Muscle layer of duodenum (tissue), 2 donors: ENCODE measurements around the gene LITAF.
"Not testable (repeated sequence)": the region's sequence is repeated elsewhere in the genome, so short reads cannot be mapped to it uniquely, and the experiment has no call there.

Experiments
- H3K27ac ChIP-seq: one replicate; pipeline ENCODE4 v1.7.0; 2013; ENCODE audit warnings: mild to moderate bottlenecking, low read length
- H3K27me3 ChIP-seq: one replicate; pipeline ENCODE4 v1.7.0; 2013; ENCODE audit warnings: low read depth, mild to moderate bottlenecking, control low read depth, low read length
- H3K36me3 ChIP-seq, 2 donors: one replicate each; pipeline ENCODE4 v1.7.0; 2013; ENCODE audit warnings: low read length in 2 of 2, control low read depth in 1 of 2, mild to moderate bottlenecking in 1 of 2; ENCODE audit not compliant: insufficient read depth in 2 of 2, control insufficient read depth in 1 of 2
- H3K4me1 ChIP-seq, 2 donors: one replicate each; pipeline ENCODE4 v1.7.0; 2013; ENCODE audit warnings: low read length in 2 of 2, mild to moderate bottlenecking in 2 of 2, control low read depth in 1 of 2, moderate library complexity in 1 of 2; ENCODE audit not compliant: insufficient read depth in 2 of 2, control insufficient read depth in 1 of 2
- H3K4me3 ChIP-seq, 2 donors: one replicate each; pipeline ENCODE4 v1.7.0; 2013; ENCODE audit warnings: low read length in 2 of 2, low read depth in 1 of 2, mild to moderate bottlenecking in 1 of 2
- H3K9me3 ChIP-seq, 2 donors: one replicate each; pipeline ENCODE4 v1.7.0; 2013; ENCODE audit warnings: low read length in 2 of 2, control low read depth in 1 of 2, mild to moderate bottlenecking in 1 of 2; ENCODE audit not compliant: control insufficient read depth in 1 of 2
- donor health status: healthy.

The LITAF gene

DNA sequence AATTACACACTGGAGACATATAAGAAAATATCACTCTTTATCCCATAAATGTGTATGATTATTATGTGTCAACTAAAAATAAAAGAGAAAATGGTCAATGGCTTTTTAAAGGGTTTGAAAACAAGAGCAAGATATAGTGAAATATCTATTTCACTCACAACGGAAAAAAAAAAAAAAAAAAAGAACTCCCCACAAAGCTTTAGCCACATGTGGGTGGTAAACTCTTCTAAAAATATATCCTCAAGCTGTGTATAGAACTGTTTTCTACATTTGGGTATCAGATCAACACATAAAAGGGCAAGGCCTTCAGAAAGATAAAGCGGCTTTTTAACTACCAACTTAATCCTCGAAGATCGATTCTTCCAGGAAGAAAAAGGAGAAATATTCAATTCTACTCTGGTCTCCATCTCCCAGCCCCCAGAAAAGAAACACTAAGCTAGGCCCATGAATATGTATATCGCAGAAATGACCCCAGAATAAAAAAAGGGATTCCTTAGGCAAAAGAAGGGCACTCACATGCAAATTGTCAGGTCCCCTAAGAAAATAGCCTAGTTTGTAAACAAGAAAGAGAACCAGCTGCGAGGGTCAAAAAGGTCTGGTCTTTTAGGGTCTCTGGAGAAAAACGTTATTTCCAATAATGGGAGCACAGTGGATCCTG, 4.4 kb downstream of the LITAF start:
- no peaks in the 10 kb centered on the region for H3K27me3 ChIP-seq
- H3K27ac ChIP-seq: peak overlapping the region; percentile 35
- no peaks in the 10 kb centered on the region for H3K36me3 ChIP-seq
- no peaks in the 10 kb centered on the region for H3K9me3 ChIP-seq
- peaks cover 0 to 9% of the 10 kb centered on the region in 2 donors for H3K4me1 ChIP-seq
- H3K4me3 ChIP-seq: peak overlapping the region; percentile 8 to 84

DNA sequence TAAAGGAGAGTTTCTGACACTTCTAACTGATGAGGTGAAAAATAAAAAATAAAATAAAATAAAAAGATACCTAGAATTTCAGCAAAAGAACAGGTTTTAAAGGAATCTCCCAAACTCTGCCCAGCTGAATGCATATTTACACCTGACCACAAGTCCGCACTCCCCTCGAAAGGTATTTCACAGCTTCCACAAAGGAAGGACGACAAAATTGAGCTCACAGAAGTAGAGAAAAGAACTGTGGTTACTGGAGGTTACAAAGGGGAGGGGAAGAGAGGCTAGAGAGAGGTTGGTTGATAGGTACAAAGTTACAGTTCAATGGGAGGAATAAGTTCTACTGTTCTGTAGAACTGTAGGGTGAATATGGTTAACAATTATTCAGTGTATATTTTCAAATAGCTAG, 5.0 kb downstream of the LITAF start:
- H3K4me3 ChIP-seq: no peak overlapping the region
- no peaks in the 10 kb centered on the region for H3K27me3 ChIP-seq
- no peaks in the 10 kb centered on the region for H3K9me3 ChIP-seq
- peak overlapping the region; percentile 35 for H3K27ac ChIP-seq
- H3K4me1 ChIP-seq: peaks cover 0 to 14% of the 10 kb centered on the region in 2 donors
- no peaks in the 10 kb centered on the region for H3K36me3 ChIP-seq

DNA sequence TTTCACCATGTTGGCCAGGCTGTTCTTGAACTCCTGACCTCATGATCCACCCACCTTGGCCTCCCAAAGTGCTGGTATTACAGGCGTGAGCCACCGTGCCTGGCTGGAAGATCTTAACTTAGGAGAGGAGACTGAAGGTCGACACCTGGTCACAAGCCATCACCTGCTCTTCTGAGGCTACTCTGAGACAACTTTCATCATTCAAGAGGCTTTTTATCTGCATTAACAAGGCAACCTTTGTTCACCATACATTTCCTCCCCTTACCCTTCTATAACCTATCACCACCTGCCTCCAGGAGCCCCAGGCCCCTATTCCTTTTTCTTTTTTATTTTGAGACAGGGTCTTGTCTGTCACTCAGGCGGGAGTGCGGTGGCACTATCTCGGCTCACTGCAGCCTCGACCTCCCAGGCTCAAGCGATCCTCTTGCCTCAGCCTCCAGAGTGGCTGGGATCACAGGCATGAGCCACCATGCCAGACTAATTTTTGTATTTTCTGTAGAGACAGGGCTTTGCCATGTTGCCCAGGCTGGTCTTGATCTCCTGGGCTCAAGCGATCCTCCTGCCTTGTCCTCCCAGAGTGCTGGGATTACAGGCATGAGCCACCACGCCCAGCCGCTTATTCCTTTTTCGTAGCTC, 6.2 kb downstream of the LITAF start:
- Histone ChIP-seq H3K4me3 (no peak overlapping the region), H3K27me3 (no peaks in the 10 kb centered on the region), H3K9me3 (no peaks in the 10 kb centered on the region), H3K27ac (no peak overlapping the region), H3K4me1 (peaks cover 0 to 13% of the 10 kb centered on the region in 2 donors), H3K36me3 (no peaks in the 10 kb centered on the region)

DNA sequence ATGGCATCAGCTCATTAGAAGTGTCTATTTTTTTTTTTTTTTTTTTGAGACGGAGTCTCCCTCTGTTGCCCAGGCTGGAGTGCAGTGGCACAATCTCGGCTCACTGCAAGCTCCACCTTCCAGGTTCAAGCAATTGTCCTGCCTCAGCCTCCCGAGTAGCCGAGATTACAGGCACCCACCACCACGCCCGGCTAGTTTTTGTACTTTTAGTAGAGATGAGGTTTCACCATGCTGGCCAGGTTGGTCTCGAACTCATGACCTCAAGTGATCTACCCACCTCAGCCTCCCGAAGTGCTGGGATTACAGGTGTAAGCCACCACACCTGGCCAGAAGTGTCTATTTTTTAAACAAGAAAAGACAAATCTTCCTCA, 9.4 kb downstream of the LITAF start:
- not testable (repeated sequence) for H3K27ac ChIP-seq, H3K4me3 ChIP-seq, H3K9me3 ChIP-seq, H3K36me3 ChIP-seq, H3K27me3 ChIP-seq
- peaks cover 0 to 25% of the 10 kb centered on the region in 2 donors for H3K4me1 ChIP-seq

DNA sequence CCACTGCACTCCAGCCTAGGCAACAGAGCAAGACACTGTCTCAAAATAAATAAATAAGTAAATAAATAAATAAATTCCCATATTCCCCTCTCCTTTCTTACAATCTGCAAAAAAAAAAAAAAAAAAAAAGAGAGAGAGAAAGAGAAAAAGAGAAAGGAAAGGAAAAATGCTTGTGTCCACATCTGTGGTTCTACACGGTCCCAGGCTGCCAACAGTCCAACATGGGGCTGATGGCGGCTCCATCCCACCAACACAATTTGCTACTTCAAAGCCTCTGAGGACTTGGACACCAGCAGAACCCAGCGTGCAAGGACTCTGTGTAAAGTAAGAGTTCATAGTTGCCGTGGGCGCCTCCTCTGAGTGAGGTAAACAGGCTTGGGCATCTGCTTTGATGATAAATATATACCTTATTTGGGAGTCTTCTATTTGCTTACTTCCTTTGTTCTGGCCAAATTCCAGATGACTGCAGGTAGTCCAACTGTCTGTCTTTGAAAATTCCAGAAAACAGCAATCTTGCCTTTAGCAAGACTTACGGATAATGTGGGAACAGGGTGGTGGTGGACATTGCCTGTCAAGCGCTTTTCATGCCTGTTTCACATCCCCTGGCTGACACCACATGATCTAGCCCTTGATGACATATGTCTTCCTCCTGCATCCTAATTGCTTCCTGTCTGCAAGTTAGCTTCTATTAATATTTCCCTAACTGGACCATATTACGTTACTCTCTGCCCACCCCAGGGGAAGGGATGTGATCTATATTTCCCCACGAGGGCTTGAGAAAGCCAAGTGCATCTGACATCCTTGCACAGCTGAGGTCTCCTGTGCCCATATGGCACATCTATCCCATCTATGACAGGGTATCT, 10.1 kb downstream of the LITAF start:
- Histone ChIP-seq H3K36me3 (no peaks in the 10 kb centered on the region), H3K27me3 (no peaks in the 10 kb centered on the region), H3K4me3 (no peak overlapping the region), H3K4me1 (peaks cover 0 to 31% of the 10 kb centered on the region in 2 donors), H3K9me3 (no peaks in the 10 kb centered on the region), H3K27ac (no peak overlapping the region)

DNA sequence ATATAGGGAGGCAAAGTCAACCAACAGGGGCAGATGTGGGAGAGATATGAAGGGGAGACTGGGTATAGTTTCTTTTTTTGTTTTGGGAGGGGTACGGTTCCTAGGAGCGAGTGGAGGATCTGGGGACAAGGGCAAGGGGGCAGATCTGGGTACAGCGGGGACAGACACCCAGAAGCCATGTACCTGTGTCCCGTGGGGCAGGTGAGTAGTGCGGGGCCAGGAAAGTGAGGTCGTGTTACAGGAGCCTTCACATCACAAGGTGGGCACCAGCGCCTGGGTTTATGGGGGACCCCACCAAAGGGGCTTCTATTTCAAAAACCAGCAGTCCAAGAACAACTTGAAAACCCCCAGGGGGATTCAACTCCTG, 11.5 kb downstream of the LITAF start:
- Histone ChIP-seq H3K4me1 (peaks cover 0 to 33% of the 10 kb centered on the region in 2 donors), H3K27me3 (no peaks in the 10 kb centered on the region), H3K27ac (no peak overlapping the region), H3K36me3 (no peaks in the 10 kb centered on the region), H3K9me3 (no peaks in the 10 kb centered on the region), H3K4me3 (no peak overlapping the region)

DNA sequence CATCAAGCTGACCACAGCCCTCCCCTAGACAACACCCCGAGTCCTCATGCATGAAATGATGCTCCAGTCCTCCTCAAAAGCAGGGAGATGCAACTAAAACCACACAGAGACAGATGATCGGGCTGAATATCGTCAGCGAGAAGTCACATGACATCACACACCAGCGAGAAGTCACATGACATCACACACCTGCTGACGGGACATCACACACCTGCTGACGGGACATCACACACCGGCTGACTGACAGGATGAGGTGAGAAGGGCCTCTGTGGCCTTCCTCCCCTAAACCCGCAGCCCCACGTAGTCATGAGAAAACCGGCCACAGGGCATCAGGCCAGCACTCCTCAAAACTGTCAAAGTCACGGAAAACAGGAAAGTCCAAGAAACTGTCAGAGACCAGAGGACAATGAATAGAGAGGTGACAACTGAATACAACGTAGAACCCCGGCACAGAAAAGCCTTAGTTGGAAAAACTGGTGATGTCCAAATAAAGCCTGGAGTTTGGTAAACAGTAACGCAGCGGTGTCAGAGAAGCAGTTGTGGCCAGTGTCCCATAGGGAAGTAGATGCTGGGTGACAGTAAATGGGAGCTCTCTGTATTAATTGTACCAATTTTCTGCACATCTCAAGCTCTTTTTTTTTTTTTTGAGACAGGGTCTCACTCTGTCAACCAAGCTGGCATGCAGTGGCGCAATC, 14.3 kb downstream of the LITAF start:
- H3K9me3 ChIP-seq: no peaks in the 10 kb centered on the region
- H3K4me3 ChIP-seq: no peak overlapping the region
- no peaks in the 10 kb centered on the region for H3K36me3 ChIP-seq
- H3K4me1 ChIP-seq: peaks cover 0 to 33% of the 10 kb centered on the region in 2 donors
- H3K27me3 ChIP-seq: no peaks in the 10 kb centered on the region
- H3K27ac ChIP-seq: no peak overlapping the region

DNA sequence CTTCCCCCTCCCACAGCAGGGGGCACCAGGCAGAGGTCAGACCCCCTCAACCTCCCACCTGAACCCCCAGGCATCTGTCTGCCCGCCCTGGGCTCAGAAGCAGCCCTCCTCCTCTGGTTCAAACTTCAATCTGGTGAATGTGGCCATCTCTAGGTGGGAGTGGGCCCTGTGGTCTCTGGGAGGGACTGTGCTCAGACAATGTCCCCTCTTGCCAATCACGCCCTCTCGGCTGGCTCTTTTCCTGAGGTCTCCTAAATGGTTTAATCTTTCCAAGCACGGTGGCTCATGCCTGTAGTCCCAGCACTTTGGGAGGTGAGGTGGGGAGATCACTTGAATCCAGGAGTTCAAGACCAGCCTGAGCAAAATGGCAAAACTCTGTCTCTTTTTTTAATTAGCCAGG, 15.2 kb downstream of the LITAF start:
- H3K27me3 ChIP-seq: no peaks in the 10 kb centered on the region
- no peak overlapping the region for H3K27ac ChIP-seq
- peaks cover 0 to 27% of the 10 kb centered on the region in 2 donors for H3K4me1 ChIP-seq
- no peaks in the 10 kb centered on the region for H3K9me3 ChIP-seq
- H3K36me3 ChIP-seq: no peaks in the 10 kb centered on the region
- H3K4me3 ChIP-seq: no peak overlapping the region

DNA sequence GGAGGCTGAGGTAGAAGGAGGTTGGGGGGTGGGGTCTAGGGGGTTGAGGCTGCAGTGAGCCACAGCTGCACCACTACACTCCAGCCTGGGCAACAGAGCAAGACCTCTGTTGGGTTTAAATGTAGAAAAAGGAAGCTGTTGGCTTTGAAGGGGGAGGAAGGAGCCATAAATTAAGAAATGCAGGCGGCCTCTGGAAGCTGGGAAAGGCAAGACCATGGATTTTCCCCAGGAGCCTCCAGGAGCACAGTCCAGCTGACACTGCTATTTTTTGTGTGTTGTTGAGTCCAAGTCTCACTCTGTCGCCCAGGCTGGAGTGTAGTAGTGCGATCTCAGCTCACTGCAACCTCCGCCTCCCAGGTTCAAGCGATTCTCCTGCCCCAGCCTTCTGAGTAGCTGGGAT, 15.9 kb downstream of the LITAF start:
- H3K4me3 ChIP-seq: no peak overlapping the region
- H3K27me3 ChIP-seq: no peaks in the 10 kb centered on the region
- H3K4me1 ChIP-seq: peaks cover 0 to 30% of the 10 kb centered on the region in 2 donors
- no peak overlapping the region for H3K27ac ChIP-seq
- peaks cover 0 to under 1% of the 10 kb centered on the region in 2 donors for H3K36me3 ChIP-seq
- no peaks in the 10 kb centered on the region for H3K9me3 ChIP-seq

DNA sequence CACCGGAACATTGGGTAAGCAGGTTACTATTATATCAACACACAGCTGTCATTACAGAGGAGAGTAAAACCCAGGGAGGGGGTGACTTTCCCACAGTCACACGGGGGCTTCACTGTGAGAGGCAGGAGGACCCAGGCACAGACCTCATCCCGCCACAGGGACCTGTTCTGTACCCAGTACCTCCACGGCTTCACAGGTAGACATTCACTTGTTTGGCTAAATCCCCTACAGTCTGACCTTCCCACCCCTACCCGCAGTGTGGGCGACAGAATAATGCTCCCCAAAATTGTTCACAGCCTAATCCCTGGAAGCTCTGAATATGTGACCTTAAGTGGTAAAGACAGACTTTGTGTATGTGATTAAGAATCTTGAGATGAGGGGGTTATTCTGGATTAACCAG, 16.5 kb downstream of the LITAF start:
- H3K9me3 ChIP-seq: no peaks in the 10 kb centered on the region
- H3K27ac ChIP-seq: no peak overlapping the region
- H3K36me3 ChIP-seq: peaks cover 0 to 3% of the 10 kb centered on the region in 2 donors
- peaks cover 0 to 35% of the 10 kb centered on the region in 2 donors for H3K4me1 ChIP-seq
- H3K27me3 ChIP-seq: no peaks in the 10 kb centered on the region
- H3K4me3 ChIP-seq: no peak overlapping the region

DNA sequence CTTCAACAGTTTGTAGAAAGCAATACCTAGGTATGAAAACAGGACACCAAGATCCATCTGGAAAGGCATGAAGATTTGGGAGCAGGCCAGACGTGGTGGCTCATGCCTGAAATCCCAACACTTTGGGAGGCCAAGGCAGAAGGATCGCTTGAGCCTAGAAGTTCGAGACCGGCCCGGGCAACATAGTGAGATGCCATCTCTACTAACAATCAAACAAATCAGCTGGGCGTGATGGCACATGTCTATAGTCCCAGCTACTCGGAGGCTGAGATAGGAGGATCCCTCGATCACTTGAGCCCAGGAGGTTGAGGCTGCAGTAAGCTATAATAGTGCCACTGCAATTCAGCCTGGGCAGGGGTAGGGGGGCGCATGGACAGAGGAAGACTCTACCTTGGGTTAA, 20.3 kb downstream of the LITAF start:
- Histone ChIP-seq H3K9me3 (no peaks in the 10 kb centered on the region), H3K4me3 (no peak overlapping the region), H3K36me3 (peaks cover 0 to 3% of the 10 kb centered on the region in 2 donors), H3K4me1 (peaks cover 0 to 19% of the 10 kb centered on the region in 2 donors), H3K27ac (no peak overlapping the region), H3K27me3 (no peaks in the 10 kb centered on the region)
